HepG2 (cell line): Measurements from ENCODE around the gene RAB18.

Experiments used
- CEBPZ ChIP-seq: IDR thresholded peaks from 2 replicates; pipeline ENCODE4 v1.6.1; 2012; ENCODE audit warnings: low read length, improper control_type of control experiment
- HDAC6 ChIP-seq: fragments of 200-600 bp; sonication (generic); IDR thresholded peaks from 2 replicates; pipeline ENCODE4 v1.7.0; 2017; ENCODE audit warnings: mild to moderate bottlenecking, antibody characterized with exemption, low read length, low read depth
- MXI1 ChIP-seq: IDR thresholded peaks from 3 replicates; pipeline ENCODE4 v1.6.1; 2012; ENCODE audit warnings: low read depth, low read length, inconsistent platforms, borderline replicate concordance
- RBM22 ChIP-seq: fragments of 200-400 bp; formaldehyde crosslinking; optimal IDR thresholded peaks from 2 replicates; pipeline ENCODE3; 2017; ENCODE audit warnings: mild to moderate bottlenecking, low read length, moderate library complexity
- SMC3 ChIP-seq: IDR thresholded peaks from 2 replicates; pipeline ENCODE4 v1.6.1; 2011; ENCODE audit warnings: low read length, improper control_type of control experiment
- SNRNP70 ChIP-seq: fragments of 200-400 bp; formaldehyde crosslinking; IDR thresholded peaks from 2 replicates; pipeline ENCODE4 v1.6.1; 2017; ENCODE audit warnings: mild to moderate bottlenecking, low read depth, low read length, moderate library complexity
- ZNF605 ChIP-seq: sonication (generic); formaldehyde crosslinking; IDR thresholded peaks from 2 replicates; pipeline ENCODE4 v1.8.0; 2022; ENCODE audit warnings: mild to moderate bottlenecking, missing genetic modification reagents

DNA sequence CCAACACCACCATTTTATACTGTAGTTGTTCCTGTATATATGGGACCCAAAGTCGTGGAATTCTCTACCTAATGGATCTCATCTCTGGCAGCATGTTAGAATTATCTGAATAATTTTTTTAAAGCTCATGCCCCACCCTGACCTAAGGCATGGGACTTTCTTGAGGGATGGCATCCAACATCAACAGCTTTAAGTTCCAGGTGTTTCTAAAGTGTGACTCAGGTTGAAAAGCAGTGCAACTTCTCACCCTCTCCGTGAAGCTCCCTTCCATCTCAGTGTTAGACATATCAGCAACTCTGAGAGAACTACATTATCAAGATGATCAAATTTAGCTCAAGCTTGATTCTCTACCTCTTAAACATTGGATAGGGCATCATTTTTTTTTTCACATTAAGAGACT lies 18.1 kb upstream of the RAB18 start:
- TF ChIP-seq SNRNP70 (no peak), SMC3 (no peak), CEBPZ (no peak), MXI1 (no peak), HDAC6 (no peak), RBM22 (no peak), ZNF605 (CRISPR knock-in tag) (no peak)
